PC-3 (cell line): ENCODE data around the gene AATF. TPM values are rescaled to one million over a fixed set of nuclear protein-coding genes. Genes with fewer than 3 reads are reported as not detected.

Experiments used
- ATAC-seq: fragments of 200-7000 bp; cut with Tn5 transposase; 2 replicates; pipeline ENCODE4 v1.9.1; 2020; ENCODE audit warnings: mild to moderate bottlenecking, moderate library complexity
- BruUV-seq: library from RNA; stranded (reverse); fragments of 400-500 nt; replicated peaks from 2 replicates; lab custom pipeline; 2021; lab: Mats Ljungman, UMichigan
- CTCF ChIA-PET: fragments of 300-600 bp; sonication (Branson Sonifier 250); formaldehyde crosslinking; loops from one replicate; lab custom pipeline; 2022; ENCODE audit warnings: antibody characterized with exemption; lab: Charles Lee
- POLR2A ChIA-PET: fragments of 300-600 bp; sonication (Branson Sonifier 250); formaldehyde crosslinking; loops from one replicate; lab custom pipeline; 2022; ENCODE audit warnings: antibody characterized with exemption; ENCODE audit not compliant: unreplicated experiment; lab: Charles Lee
- DNase-seq: peaks from one replicate; pipeline ENCODE4 v3.0.0-alpha.2; 2015
- H2AFZ ChIP-seq: fragments of 300-600 bp; sonication (generic); 2 replicates; pipeline ENCODE4 v1.6.0; 2016; ENCODE audit warnings: antibody characterized with exemption, low read length
- H3F3A ChIP-seq: fragments of 300-600 bp; sonication (generic); one replicate; pipeline ENCODE4 v1.6.0; 2017; ENCODE audit warnings: antibody characterized with exemption, low read length, control low read depth, mild to moderate bottlenecking; ENCODE audit not compliant: unreplicated experiment
- H3K27ac ChIP-seq: fragments of 300-600 bp; sonication (generic); 2 replicates; pipeline ENCODE4 v1.5.1; 2016; ENCODE audit warnings: mild to moderate bottlenecking, low read length
- H3K27me3 ChIP-seq: fragments of 300-600 bp; sonication (generic); 2 replicates; pipeline ENCODE4 v1.6.1; 2016; ENCODE audit warnings: low read length, mixed read lengths
- H3K36me3 ChIP-seq: fragments of 300-600 bp; sonication (generic); 2 replicates; pipeline ENCODE4 v1.6.1; 2016; ENCODE audit warnings: low read depth, mixed run types, low read length, mixed read lengths
- H3K4me1 ChIP-seq: fragments of 300-600 bp; sonication (generic); 2 replicates; pipeline ENCODE4 v1.5.1; 2016; ENCODE audit warnings: low read length; ENCODE audit not compliant: insufficient read depth
- H3K4me2 ChIP-seq: fragments of 300-600 bp; sonication (generic); 2 replicates; pipeline ENCODE4 v1.6.0; 2016; ENCODE audit warnings: low read length
- H3K4me3 ChIP-seq: fragments of 300-600 bp; sonication (generic); 2 replicates; pipeline ENCODE4 v1.5.1; 2016; ENCODE audit warnings: mild to moderate bottlenecking, low read length, mixed read lengths
- H3K79me2 ChIP-seq: fragments of 300-600 bp; sonication (generic); 2 replicates; pipeline ENCODE4 v1.6.1; 2017; ENCODE audit warnings: low read length, mixed read lengths
- H3K9ac ChIP-seq: fragments of 300-600 bp; sonication (generic); 2 replicates; pipeline ENCODE4 v1.6.0; 2016; ENCODE audit warnings: mild to moderate bottlenecking, low read length
- H3K9me2 ChIP-seq: fragments of 300-600 bp; sonication (generic); replicated peaks from 2 replicates; pipeline ENCODE4 v1.6.1; 2016; ENCODE audit warnings: mixed run types, low read length, mixed read lengths
- H3K9me3 ChIP-seq: fragments of 300-600 bp; sonication (generic); 2 replicates; pipeline ENCODE4 v1.6.1; 2016; ENCODE audit warnings: low read length, mixed read lengths
- H4K20me1 ChIP-seq: fragments of 300-600 bp; sonication (generic); 2 replicates; pipeline ENCODE4 v1.6.1; 2016; ENCODE audit warnings: low read length, mixed read lengths
- CTCF ChIP-seq: fragments of 300-600 bp; sonication (generic); conservative IDR thresholded peaks from 2 replicates; pipeline ENCODE4 v1.5.1; 2017; ENCODE audit warnings: antibody characterized with exemption, low read depth, mild to moderate bottlenecking, low read length
- EZH2 ChIP-seq: fragments of 300-600 bp; sonication (generic); IDR thresholded peaks from one replicate; pipeline ENCODE4 v1.6.1; 2017; ENCODE audit warnings: antibody characterized with exemption, mild to moderate bottlenecking, low read length; ENCODE audit not compliant: unreplicated experiment
- EZH2phosphoT487 ChIP-seq: fragments of 300-600 bp; sonication (generic); IDR thresholded peaks from 2 replicates; pipeline ENCODE4 v1.6.1; 2018; ENCODE audit warnings: mild to moderate bottlenecking, antibody characterized with exemption, low read length, borderline replicate concordance
- intact Hi-C: fragments of 100-400 bp; cut with micrococcal nuclease; formaldehyde crosslinking; loops from 2 replicates; pipeline ENCODE4 v1.9.0; 2023
- total RNA-seq: library from RNA; depleted of rRNA; stranded (reverse); fragments of >200 nt; gene quantifications from 2 replicates; pipeline ENCODE4 v1.2.3, GENCODE V29; 2014

AATF gene
- total RNA-seq, 1 experiment from 2014 or later: 25.5 TPM

GRCh38 chr17:36929851-36930582, 18.7 kb upstream of the AATF start:
- TF ChIP-seq EZH2 (no peak), EZH2phosphoT487 (no peak), CTCF (no peak)
- H3K4me3 ChIP-seq: no peak overlapping the region
- ChIA-PET POLR2A (no interaction called here), CTCF (no interaction called here)
- H2AFZ ChIP-seq: no peak overlapping the region
- 0 out of 2 replicates have a peak, but pooled peaks cover 2% of the 10 kb centered on the region for H3K4me1 ChIP-seq
- no peaks in the 10 kb centered on the region for H3K9me3 ChIP-seq
- H4K20me1 ChIP-seq: no peaks in the 10 kb centered on the region
- no peaks in the 10 kb centered on the region for H3K36me3 ChIP-seq
- H3K27ac ChIP-seq: no peak overlapping the region
- DNase-seq (no peak), ATAC-seq (no peak)
- H3K79me2 ChIP-seq: no peaks in the 10 kb centered on the region
- H3K27me3 ChIP-seq: peaks cover 50% of the 10 kb centered on the region
- no TSS peak for BruUV-seq
- intact Hi-C loops: no loop called here
- no peaks in the 10 kb centered on the region for H3K9me2 ChIP-seq
- no peaks in the 10 kb centered on the region for H3F3A ChIP-seq
- H3K4me2 ChIP-seq: no peak overlapping the region
- H3K9ac ChIP-seq: no peak overlapping the region

GRCh38 chr17:36930583-36930900, 18.2 kb upstream of the AATF start:
- Histone ChIP-seq H3K27ac (no peak overlapping the region), H3K4me1 (peaks cover 6% of the 10 kb centered on the region; the same call in 1 of the 2 replicates), H3K36me3 (no peaks in the 10 kb centered on the region), H3K4me3 (no peak overlapping the region), H3K4me2 (no peak overlapping the region), H3K79me2 (no peaks in the 10 kb centered on the region), H3K9me3 (no peaks in the 10 kb centered on the region), H4K20me1 (no peaks in the 10 kb centered on the region), H3K27me3 (peaks cover 55% of the 10 kb centered on the region), H2AFZ (no peak overlapping the region), H3K9me2 (no peaks in the 10 kb centered on the region), H3K9ac (no peak overlapping the region), H3F3A (no peaks in the 10 kb centered on the region)
- DNase-seq (no peak), ATAC-seq (no peak)
- intact Hi-C loops: no loop called here
- TF ChIP-seq CTCF: no peak
- no peak for TF ChIP-seq EZH2
- no peak for TF ChIP-seq EZH2phosphoT487
- ChIA-PET POLR2A (no interaction called here), CTCF (no interaction called here)
- BruUV-seq: no TSS peak

DNA sequence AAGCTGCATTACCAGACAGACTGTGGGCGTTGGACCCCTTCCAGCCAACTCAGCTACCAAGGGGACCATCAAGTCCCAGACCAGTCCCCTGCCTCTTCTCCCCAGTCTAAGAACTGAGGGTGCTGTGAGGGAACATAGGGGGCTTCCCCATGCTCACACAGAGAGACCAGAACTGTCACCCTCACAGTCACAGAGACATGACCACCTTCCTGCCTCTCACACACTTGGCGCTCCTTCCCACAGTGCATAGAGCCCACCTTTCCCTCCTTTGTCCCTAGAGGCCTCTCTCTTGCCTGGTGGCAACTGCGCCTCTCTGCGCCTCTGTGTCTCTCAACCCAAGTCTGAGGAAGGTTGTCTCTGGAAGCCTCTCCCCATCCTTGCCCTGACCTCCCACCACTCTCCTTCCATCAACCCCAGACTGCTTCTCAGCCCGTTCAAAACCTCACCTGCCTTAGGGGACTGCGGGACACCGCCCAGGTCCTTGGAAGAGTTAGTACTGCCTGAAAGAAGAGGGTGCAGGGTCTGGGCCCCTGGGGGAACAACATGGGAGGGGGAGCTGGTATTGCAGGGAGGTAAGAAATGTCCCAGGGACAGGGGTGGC, 17.6 kb upstream of the AATF start:
- no peak overlapping the region for H3K9ac ChIP-seq
- no peaks in the 10 kb centered on the region for H3K9me2 ChIP-seq
- H3K9me3 ChIP-seq: no peaks in the 10 kb centered on the region
- H3K79me2 ChIP-seq: no peaks in the 10 kb centered on the region
- no peaks in the 10 kb centered on the region for H4K20me1 ChIP-seq
- no peak overlapping the region for H3K4me2 ChIP-seq
- intact Hi-C loops: no loop called here
- ATAC-seq (no peak), DNase-seq (no peak)
- no peak overlapping the region for H2AFZ ChIP-seq
- peaks cover 6% of the 10 kb centered on the region; the same call in 1 of the 2 replicates for H3K4me1 ChIP-seq
- H3K4me3 ChIP-seq: no peak overlapping the region
- no peak for TF ChIP-seq EZH2
- TF ChIP-seq CTCF: no peak
- TF ChIP-seq EZH2phosphoT487: no peak
- BruUV-seq: no TSS peak
- no peaks in the 10 kb centered on the region for H3F3A ChIP-seq
- no peak overlapping the region for H3K27ac ChIP-seq
- CTCF ChIA-PET: no interaction called here
- H3K27me3 ChIP-seq: peaks cover 62% of the 10 kb centered on the region
- no peaks in the 10 kb centered on the region for H3K36me3 ChIP-seq
- POLR2A ChIA-PET: no interaction called here
